ENCODE results near the gene CDK5. TPM values are rescaled to one million over a fixed set of nuclear protein-coding genes. Genes with fewer than 3 reads are reported as not detected.

The CDK5 gene
- 23.7 and 29.3 TPM in 2 replicates for total RNA-seq (2014; rRNA removed; shearing (Covaris generic))

DNA sequence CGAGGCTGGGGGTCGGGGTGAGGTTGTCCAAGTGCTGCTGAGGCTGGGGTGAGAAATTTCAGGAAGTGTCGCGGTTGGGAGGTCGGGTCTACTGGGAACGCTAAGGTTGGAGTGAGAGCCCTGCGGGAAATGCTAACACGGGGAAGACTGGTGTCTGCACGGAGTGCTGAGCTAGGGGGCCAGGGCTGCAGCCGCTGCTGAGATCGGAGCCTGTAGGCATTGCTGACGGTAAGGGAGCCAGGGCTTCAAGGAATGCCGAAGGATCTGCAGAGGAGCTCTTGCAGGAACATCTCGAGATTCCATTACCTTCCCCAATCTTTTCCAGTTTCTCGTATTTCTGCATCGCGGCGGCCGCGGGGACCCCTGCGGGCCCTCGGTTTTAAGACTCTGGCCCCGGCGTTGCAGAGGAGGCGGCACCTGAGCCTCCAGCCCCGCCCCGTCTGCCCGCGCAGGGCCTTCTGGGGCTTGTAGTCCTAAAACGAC lies at the start of gene CDK5:
Gene CDK5, minus strand, starts transcription at position 392 of the 483 bp plus-strand sequence. Its CDS starts 49 bp downstream, at position 343.
- Histone ChIP-seq H3K36me3 (peaks cover 9% of the 10 kb centered on the region), H3K9me3 (replicated peaks) (no peaks in the 10 kb centered on the region), H3K4me1 (replicated peaks) (peaks cover 33% of the 10 kb centered on the region), H3K4me3 (peak within 1 kb of the TSS; percentile 47), H3K27me3 (replicated peaks) (no peaks in the 10 kb centered on the region), H3K27ac (peak within 1 kb of the TSS; percentile 78)
- no peak for DNase-seq (ENCODE audit: low read depth in 1 of 2, low spot score in 2 of 2)

DNA sequence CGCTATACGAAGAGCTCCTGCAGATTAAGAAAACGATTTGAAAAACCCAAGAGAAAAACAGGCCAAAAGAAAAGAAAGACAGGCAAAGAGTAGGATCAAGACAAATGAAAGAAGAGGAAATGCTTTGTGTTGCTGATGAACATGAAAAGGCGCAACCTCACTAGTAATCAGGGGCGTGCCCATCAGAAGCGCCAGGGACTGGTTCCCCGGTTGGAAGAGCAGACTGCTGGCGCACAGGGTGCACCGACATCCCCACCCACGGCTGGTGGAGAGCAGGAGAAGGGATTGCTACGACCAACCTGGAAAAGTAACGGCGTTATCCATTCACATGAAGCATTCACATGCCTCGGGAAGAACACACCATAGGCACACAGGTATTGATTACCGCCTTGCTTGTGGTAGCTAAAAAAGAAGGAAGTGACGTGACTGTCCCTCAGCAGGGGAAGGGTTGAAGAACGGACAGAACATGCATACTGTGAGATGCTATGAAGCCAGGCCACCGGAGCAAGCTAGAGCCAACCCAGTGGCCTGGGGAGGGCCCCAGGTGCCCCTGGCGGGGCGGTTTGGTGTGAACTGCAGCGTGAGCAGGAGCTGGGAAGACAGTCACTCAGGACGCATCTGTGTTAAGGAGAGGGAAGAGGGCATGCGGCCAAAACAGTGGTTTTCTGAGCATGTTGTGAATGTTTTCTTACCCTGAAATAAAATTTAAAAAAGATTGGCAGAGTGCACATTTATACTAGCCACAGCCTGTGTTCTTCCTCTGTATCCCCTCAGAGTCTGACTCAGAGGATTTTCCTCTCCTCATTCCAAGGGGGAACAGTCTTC lies 46.9 kb upstream of the CDK5 start:
- peak in 1 of 2 experiments; percentile 37 for DNase-seq (ENCODE audit: low read depth in 1 of 2, low spot score in 2 of 2)
- peaks cover 3% of the 10 kb centered on the region; the same call in 1 of the 2 replicates for H3K36me3 ChIP-seq

DNA sequence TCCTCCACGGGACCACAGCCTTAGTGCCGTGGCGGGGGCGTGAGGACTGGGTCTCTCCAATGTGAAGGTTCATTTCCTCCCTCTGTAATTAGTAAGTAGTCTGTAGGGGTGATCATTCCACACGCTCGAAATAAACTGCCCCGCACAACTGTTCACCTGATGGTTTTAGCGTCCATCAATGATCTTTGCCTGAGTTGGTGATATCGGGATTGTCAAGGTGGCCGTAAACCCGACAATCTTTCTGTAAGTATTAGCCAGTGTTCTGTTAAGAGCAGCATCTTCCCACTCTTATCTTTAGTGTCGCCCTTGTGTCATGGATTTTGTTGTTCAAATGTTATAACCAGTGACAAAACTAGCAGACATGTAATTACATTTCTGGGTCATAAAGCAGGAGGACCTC lies 46.3 kb upstream of the CDK5 start:
- no peak overlapping the region for H3K4me3 ChIP-seq
- no peak overlapping the region for H3K27ac ChIP-seq
- no peaks in the 10 kb centered on the region for H3K27me3 ChIP-seq (replicated peaks)
- DNase-seq (ENCODE audit: low read depth in 1 of 2, low spot score in 2 of 2), result no peak
- H3K36me3 ChIP-seq, result peaks cover 3% of the 10 kb centered on the region; the same call in 1 of the 2 replicates
- no peaks in the 10 kb centered on the region for H3K9me3 ChIP-seq (replicated peaks)
- peaks cover 9% of the 10 kb centered on the region for H3K4me1 ChIP-seq (replicated peaks)

More for the DNA sequence above, 46.9 kb upstream of the CDK5 start:
- H3K27ac ChIP-seq, result no peak overlapping the region
- no peaks in the 10 kb centered on the region for H3K27me3 ChIP-seq (replicated peaks)
- peaks cover 15% of the 10 kb centered on the region for H3K4me1 ChIP-seq (replicated peaks)
- no peaks in the 10 kb centered on the region for H3K9me3 ChIP-seq (replicated peaks)
- H3K4me3 ChIP-seq, result no peak overlapping the region

DNA sequence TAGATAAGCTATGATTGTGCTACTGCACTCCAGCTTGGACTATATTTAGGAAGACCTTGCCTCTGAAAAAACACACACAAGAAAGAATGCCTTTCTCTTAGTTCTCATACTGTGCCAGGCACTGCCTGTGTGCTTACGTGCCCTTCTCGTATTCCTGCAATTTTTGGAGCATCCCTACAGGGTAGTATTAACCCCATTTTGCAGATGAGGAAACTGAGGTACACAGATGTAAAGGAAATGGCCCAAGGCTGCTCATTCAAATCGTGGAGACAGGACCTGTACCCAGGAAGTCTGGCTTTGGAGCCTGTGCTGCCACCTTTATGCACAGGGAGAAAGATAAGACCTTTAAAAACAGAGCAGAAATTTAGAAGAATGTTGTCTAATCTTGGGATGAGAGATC lies 45.3 kb upstream of the CDK5 start:
- Histone ChIP-seq H3K36me3 (peaks cover 3% of the 10 kb centered on the region; the same call in 1 of the 2 replicates), H3K4me3 (no peak overlapping the region), H3K27ac (no peak overlapping the region), H3K4me1 (replicated peaks) (peaks cover 9% of the 10 kb centered on the region), H3K9me3 (replicated peaks) (no peaks in the 10 kb centered on the region), H3K27me3 (replicated peaks) (no peaks in the 10 kb centered on the region)
- no peak for DNase-seq (ENCODE audit: low read depth in 1 of 2, low spot score in 2 of 2)

DNA sequence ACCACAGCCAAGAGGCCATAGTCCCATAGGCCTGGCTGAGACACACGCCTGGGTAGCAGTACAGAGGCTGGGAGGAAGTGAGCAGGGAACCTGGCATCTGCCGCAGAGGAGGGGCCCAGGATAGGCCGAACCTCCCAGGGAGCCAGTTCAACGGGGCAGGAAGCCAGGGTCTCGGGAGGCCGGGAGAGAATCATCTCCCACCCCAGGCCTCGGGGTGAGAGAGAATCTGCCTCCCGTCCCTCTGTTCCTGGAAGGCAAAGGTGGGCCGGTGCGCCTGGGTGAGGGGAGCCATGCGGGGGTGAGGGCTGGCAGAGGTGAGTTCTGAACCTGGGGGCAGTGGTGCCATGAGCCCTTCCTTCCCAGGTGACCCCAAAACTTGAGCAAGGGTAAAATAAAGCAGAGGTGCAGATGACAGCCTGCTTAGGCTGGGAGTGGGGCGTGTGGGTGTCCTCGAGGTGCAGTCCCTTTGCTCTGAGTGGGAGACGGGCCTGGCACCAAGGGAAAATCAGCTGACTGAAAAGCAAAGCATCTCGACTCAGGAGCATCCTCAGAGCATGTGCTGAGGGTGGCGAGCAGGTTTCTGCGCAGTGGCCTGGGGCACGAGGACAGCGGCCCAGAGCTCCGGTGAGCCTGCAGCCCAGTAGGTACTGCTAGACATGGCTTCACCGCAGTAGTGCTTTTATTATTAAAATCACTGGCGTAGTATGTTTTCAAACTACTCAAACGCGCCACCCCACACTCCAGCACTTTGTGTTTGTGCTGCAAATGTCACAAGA lies 44.1 kb upstream of the CDK5 start:
- Histone ChIP-seq H3K4me1 (replicated peaks) (peaks cover 9% of the 10 kb centered on the region), H3K4me3 (no peak overlapping the region), H3K36me3 (peaks cover 3% of the 10 kb centered on the region; the same call in 1 of the 2 replicates), H3K27ac (no peak overlapping the region), H3K9me3 (replicated peaks) (no peaks in the 10 kb centered on the region), H3K27me3 (replicated peaks) (no peaks in the 10 kb centered on the region)
- no peak for DNase-seq (ENCODE audit: low read depth in 1 of 2, low spot score in 2 of 2)

DNA sequence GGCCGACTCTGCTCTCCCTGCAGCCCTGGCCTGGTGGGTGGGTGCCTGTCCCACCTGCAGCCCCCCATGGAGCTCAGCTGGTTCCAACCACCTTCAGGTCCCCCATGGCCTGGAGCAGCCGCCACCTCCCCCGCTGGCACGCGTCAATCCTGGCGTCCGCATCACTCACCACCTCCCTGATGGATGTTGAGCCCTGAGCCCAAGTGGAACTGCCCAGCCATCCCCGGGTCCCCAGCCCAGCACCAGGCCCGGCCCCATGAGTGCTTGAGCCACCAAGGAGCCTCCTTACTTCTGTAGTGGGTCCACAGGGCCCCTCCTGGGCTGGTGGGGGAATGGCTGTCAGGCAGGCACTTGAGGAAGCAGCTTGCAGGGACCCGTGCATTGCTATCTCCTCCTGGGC lies 43.2 kb upstream of the CDK5 start:
- H3K27me3 ChIP-seq (replicated peaks), result no peaks in the 10 kb centered on the region
- H3K27ac ChIP-seq, result no peak overlapping the region
- no peaks in the 10 kb centered on the region for H3K9me3 ChIP-seq (replicated peaks)
- no peak overlapping the region for H3K4me3 ChIP-seq
- no peaks in the 10 kb centered on the region for H3K36me3 ChIP-seq
- no peak for DNase-seq (ENCODE audit: low read depth in 1 of 2, low spot score in 2 of 2)
- H3K4me1 ChIP-seq (replicated peaks), result peaks cover 9% of the 10 kb centered on the region

DNA sequence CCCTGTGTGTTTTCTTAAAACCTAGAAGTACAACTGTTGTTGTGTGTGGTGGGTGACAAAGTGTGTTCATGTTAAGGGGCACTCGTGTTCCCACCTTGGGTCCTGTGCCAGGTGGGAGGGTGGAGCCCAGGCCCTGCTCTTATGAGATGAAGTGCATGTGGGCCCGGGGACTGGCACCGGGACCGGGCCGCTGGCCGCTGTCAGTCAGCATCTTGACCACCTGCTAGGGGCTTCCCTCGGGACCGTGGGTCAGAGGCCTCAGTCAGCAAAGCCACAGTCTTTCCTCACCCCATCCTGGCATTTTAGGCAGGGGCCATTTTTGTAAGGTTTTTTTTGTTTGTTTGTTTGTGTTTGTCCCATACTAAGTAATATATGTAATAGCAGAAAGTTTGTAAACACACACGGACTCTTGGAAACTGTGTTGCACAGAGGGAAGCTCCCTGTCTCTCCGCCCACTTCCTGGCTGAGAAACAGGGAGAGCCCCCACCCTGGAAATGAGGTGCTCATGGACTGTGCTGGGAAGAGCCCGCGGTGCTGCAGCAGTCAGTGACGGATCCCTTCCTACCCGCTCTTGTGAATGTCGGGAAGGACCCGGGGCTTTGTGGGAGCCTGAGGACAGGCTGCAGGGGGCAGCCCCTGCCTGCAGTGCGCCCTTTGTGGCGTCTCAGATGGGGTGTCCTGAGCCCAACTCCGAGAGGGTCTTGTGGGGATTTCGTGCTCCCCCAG lies 42.0 kb upstream of the CDK5 start:
- Histone ChIP-seq H3K36me3 (no peaks in the 10 kb centered on the region), H3K9me3 (replicated peaks) (no peaks in the 10 kb centered on the region), H3K4me3 (no peak overlapping the region), H3K27me3 (replicated peaks) (no peaks in the 10 kb centered on the region), H3K27ac (no peak overlapping the region), H3K4me1 (replicated peaks) (peaks cover 7% of the 10 kb centered on the region)
- no peak for DNase-seq (ENCODE audit: low read depth in 1 of 2, low spot score in 2 of 2)

DNA sequence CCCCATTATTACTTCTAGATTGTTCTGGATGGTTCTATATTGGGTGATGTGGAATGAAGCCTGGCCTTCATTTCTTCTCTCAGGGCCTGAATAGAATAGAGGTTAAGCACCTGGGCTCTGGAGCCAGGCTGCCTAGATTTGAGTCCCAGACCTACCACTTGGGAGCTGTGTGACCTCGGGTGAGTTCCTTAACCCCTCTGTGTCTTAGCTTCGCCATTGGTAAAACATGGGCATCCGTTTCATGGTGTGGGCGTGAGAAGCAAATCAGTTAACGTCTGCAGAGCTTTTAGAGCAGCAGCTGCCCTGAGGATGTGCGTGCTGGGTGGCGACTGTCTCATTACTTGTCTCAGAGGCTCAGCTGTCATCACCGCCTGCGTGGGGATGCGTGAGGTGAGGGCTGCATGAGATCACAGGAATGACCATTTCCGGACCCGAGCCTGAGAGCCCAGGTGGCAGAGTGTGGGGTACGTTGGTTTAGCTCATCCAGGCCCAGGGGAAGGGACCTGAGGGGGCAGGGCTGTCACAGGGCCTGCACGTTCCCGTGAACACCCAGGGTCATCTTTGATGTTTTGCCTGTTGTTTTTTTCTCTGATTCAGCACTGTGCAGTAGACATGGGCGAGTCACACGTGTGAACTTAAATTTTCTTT lies 38.3 kb upstream of the CDK5 start:
- 0 out of 2 replicates have a peak, but pooled peaks cover 4% of the 10 kb centered on the region for H3K4me1 ChIP-seq (replicated peaks)
- H3K27me3 ChIP-seq (replicated peaks), result no peaks in the 10 kb centered on the region
- no peak overlapping the region for H3K27ac ChIP-seq
- no peak overlapping the region for H3K4me3 ChIP-seq
- H3K9me3 ChIP-seq (replicated peaks), result no peaks in the 10 kb centered on the region
- no peak for DNase-seq (ENCODE audit: low read depth in 1 of 2, low spot score in 2 of 2)
- H3K36me3 ChIP-seq, result no peaks in the 10 kb centered on the region

DNA sequence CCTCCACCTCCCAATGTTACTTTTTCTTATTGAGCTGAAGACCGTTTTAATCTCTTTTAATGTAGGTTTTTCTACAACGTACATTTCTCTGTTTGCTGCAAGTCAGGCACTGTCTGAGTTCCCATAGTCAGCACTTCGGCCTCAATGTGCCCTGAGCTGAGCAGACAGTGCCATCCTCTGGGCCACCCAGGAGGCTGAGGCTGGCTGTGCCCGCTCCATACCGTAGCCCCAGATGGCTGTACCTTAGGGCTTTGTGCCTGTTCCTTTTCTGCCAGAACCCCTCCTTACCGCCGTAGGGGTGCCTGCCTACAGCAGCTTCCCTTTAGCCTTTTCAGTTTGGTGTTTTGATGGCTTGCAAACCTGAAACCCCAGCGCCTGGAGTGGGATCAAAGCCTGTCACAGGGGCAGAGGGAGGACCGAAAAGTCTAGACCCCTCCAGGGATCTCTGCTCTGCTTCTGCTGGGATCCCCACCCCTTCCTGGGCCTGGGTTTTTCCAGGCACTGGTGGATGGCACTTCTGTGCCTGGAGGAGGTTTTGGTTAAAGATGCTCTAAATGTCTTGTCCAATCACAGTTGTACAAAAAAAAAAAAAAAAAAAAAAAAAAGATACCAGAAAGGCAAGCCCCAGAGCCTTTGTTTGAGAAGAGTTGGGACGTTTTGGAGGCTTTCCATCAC lies 37.6 kb upstream of the CDK5 start:
- H3K4me3 ChIP-seq, result no peak overlapping the region
- no peaks in the 10 kb centered on the region for H3K27me3 ChIP-seq (replicated peaks)
- 0 out of 2 replicates have a peak, but pooled peaks cover 4% of the 10 kb centered on the region for H3K4me1 ChIP-seq (replicated peaks)
- no peak overlapping the region for H3K27ac ChIP-seq
- no peaks in the 10 kb centered on the region for H3K36me3 ChIP-seq
- H3K9me3 ChIP-seq (replicated peaks), result no peaks in the 10 kb centered on the region
- no peak for DNase-seq (ENCODE audit: low read depth in 1 of 2, low spot score in 2 of 2)

DNA sequence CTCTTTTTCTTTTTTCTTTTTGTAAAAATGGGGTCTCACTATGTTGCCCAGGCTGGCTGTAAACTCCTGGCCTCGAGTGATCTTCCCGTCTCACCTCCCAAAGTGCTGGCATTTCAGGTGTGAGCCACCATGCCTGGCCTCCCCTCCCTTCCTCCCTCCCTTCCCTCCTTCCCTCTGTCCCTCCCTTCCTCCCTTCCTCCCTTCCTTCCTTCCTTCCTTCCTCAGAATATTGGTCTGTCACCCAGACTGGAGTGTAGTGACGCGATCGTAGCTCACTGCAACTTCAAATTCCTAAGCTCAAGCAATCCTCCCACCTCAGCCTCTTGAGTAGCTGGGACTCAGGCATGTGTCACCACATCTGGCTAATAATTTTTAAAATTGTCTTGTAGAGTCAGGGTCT lies 37.0 kb upstream of the CDK5 start:
- Histone ChIP-seq H3K27me3 (replicated peaks) (no peaks in the 10 kb centered on the region), H3K27ac (no peak overlapping the region), H3K4me1 (replicated peaks) (peaks cover 8% of the 10 kb centered on the region), H3K4me3 (no peak overlapping the region), H3K36me3 (no peaks in the 10 kb centered on the region), H3K9me3 (replicated peaks) (no peaks in the 10 kb centered on the region)
- no peak for DNase-seq (ENCODE audit: low read depth in 1 of 2, low spot score in 2 of 2)

DNA sequence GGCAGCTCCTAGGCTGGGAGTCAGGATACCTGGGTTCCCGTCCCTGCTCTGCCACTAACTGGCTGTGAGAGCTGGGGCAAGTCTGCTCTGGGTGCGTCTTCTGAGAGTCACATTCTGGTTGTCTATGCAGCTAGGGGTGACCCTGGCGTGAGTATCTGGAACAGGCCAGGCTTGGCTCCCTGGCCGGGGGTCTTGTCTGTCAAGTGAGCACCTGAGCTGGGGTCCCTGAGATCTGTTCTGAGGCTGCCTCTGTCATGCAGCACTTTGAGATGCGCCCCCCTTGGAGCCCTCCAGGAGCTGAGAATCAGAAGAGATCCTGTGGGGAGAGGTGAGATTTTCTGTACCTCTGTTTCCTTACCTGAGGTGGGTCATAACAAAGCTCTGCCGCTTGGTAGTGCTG lies 36.1 kb upstream of the CDK5 start:
- no peak overlapping the region for H3K27ac ChIP-seq
- H3K4me1 ChIP-seq (replicated peaks), result peaks cover 17% of the 10 kb centered on the region
- no peaks in the 10 kb centered on the region for H3K36me3 ChIP-seq
- no peak overlapping the region for H3K4me3 ChIP-seq
- DNase-seq (ENCODE audit: low read depth in 1 of 2, low spot score in 2 of 2), result no peak
- no peaks in the 10 kb centered on the region for H3K27me3 ChIP-seq (replicated peaks)
- H3K9me3 ChIP-seq (replicated peaks), result no peaks in the 10 kb centered on the region

DNA sequence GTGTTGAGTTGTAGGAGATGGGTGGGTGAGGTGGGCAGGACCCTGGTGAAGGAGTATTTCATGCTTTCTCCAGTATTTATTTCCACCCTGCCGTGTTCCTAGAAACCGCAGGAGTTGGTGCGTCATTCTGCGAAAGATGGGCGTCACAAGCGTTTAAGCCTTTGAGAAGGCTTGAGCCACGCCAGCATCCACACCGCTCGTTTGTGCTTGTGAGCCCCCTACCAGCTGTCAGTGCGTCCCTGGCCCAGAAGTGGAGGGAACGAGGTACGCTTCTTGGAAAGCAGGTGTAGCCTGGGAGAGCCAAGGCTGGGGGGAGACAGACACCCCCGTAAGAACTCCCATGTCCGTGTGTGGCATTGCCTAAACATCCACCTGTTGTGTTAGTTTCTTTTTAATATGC lies 34.3 kb upstream of the CDK5 start:
- no peak for DNase-seq (ENCODE audit: low read depth in 1 of 2, low spot score in 2 of 2)

More for the DNA sequence above, 34.3 kb upstream of the CDK5 start:
- Histone ChIP-seq H3K4me1 (replicated peaks) (peaks cover 34% of the 10 kb centered on the region), H3K36me3 (peaks cover 4% of the 10 kb centered on the region; the same call in 1 of the 2 replicates), H3K9me3 (replicated peaks) (no peaks in the 10 kb centered on the region; the same call in 1 of the 2 replicates), H3K27ac (no peak overlapping the region), H3K27me3 (replicated peaks) (no peaks in the 10 kb centered on the region), H3K4me3 (no peak overlapping the region)
